ENCODE results near the gene CLMN.

CLMN gene

DNA sequence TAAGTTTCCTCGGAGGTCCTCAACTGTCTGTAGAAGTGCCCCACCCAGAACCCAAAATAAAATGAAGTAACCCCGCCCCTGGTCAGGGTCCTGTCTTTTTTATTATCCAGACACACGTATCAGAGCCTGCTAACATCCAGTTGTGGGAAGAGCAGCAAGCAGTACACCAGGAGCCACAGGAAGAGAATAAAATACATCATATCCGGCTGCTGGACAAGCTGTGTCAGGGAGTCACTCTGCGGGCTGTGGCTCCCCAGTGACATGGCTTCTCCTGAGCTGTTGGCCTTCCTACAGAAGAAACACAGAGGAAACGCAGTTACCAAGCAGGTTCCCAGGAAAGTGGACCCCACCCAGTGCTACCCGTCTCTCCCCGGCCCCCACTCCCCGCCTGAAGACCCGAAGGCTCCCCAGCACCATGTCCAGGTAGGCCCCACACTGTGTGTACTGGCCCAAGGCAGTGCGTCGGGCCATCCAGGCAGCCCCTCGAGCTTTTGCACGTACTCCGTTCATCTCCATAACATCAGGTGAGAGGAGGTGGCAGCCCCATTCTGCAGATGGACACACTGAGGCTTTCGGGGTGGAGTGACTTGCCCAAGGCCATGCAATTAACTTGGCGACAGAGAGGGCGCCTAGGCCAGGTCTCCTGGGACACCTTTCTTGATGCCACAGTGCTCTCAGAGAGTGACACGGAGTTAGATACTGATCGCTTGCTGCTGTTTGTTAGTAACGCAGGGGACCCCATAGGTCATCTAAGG is 128.1 kb downstream of the CLMN start:
- H3K4me3 ChIP-seq (ENCODE audit: low read depth, low read length): no peak overlapping the region
- no peak for DNase-seq (ENCODE audit: low read depth, low spot score)
- TF ChIP-seq, protein P1, sequence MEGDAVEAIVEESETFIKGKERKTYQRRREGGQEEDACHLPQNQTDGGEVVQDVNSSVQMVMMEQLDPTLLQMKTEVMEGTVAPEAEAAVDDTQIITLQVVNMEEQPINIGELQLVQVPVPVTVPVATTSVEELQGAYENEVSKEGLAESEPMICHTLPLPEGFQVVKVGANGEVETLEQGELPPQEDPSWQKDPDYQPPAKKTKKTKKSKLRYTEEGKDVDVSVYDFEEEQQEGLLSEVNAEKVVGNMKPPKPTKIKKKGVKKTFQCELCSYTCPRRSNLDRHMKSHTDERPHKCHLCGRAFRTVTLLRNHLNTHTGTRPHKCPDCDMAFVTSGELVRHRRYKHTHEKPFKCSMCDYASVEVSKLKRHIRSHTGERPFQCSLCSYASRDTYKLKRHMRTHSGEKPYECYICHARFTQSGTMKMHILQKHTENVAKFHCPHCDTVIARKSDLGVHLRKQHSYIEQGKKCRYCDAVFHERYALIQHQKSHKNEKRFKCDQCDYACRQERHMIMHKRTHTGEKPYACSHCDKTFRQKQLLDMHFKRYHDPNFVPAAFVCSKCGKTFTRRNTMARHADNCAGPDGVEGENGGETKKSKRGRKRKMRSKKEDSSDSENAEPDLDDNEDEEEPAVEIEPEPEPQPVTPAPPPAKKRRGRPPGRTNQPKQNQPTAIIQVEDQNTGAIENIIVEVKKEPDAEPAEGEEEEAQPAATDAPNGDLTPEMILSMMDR (IDR thresholded peaks at IDR 0.05; ENCODE audit: low read depth, low read length): no peak
- in situ Hi-C loops (cut with HindIII; ENCODE audit: low sequenced_read_pairs): no loop called here

DNA sequence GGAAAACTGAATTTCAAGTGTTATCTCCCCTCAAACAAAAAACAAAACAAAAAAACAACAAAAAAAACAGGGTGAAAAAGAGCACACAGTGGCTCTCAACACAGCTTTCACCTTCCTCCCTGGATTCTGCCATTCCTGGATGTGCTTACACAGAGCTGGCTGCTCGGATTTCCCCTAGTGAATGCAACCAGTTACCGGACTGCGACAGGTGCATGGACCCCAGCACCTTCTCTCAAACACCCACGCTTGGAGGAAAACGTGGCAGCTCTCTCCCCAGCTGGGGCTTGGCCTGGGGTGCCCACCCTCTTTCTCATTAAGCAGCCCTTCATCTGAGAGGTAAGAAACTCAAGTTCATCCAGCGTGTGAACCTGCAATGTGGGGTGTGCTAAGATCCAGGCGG is 128.9 kb downstream of the CLMN start:
- H3K4me3 ChIP-seq (ENCODE audit: low read depth, low read length): no peak overlapping the region
- no peak for DNase-seq (ENCODE audit: low read depth, low spot score)
- in situ Hi-C loops (cut with HindIII; ENCODE audit: low sequenced_read_pairs): no loop called here
- TF ChIP-seq, protein P1 (IDR thresholded peaks at IDR 0.05; ENCODE audit: low read depth, low read length): no peak

DNA sequence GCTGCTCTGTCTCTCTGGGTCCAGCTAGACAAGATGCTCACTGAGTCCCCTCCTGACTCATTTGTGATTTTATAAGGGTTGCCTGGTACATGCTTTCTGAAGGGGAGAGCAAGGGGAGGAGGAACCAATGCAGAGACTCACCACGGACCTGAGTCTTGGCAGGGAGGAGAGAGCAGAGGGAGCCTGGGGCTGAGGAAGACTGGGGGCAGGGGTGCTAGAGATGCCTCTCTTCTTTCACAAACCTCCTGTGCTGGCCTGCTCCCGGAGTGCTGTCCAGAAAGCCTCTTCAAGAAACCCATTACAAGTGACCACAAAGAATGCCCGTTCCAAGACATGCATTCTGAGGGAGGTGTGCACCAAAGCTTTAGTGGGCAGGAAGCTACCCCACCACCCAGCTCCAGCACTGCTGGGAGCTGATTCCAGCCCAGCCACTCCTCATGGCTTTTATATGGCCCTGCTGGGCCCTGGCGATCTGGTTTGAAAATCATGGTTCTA is 129.3 kb downstream of the CLMN start:
- H3K4me3 ChIP-seq (ENCODE audit: low read depth, low read length): no peak overlapping the region
- in situ Hi-C loops (cut with HindIII; ENCODE audit: low sequenced_read_pairs): no loop called here
- DNase-seq (ENCODE audit: low read depth, low spot score): peak; percentile 13
- TF ChIP-seq, protein P1 (IDR thresholded peaks at IDR 0.05; ENCODE audit: low read depth, low read length): no peak

DNA sequence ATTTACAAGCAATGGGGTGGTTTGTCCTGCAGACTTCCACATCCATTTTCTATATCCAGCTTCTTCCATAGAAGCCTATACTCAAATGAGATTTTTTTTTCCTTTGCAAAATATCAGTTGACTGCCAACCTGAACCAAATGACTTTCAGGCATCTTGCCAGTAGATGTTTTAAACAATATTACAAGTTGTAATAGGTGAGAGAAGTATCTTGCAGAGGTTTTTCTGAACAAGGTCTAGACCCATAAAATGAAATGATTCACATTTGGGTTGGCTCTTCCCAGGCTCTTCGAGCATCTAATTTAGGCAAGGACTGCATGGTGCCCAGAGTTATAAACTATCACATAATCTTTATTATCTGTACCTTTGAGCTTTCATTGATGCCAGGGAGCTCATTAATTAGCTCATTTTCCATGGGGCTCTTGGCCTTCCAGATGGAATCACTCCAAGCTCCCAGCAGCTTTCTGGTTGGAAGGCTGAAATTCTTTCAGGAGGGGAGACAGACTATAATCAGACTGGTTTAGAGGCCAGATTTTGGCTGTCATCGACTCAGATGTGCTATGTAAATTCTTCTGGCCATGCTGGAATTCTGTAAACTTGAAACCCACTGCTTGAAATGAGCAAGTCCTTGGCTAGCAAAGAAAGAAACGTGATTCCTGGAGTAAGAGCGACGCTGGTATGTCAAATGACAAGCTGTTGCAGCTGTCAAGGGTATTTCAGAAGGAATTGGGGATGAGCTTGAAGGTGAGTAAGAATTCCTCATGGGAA is 130.2 kb downstream of the CLMN start:
- H3K4me3 ChIP-seq (ENCODE audit: low read depth, low read length): no peak overlapping the region
- in situ Hi-C loops (cut with HindIII; ENCODE audit: low sequenced_read_pairs): no loop called here
- TF ChIP-seq, protein P1 (IDR thresholded peaks at IDR 0.05; ENCODE audit: low read depth, low read length): no peak
- DNase-seq (ENCODE audit: low read depth, low spot score): peak; percentile 3

DNA sequence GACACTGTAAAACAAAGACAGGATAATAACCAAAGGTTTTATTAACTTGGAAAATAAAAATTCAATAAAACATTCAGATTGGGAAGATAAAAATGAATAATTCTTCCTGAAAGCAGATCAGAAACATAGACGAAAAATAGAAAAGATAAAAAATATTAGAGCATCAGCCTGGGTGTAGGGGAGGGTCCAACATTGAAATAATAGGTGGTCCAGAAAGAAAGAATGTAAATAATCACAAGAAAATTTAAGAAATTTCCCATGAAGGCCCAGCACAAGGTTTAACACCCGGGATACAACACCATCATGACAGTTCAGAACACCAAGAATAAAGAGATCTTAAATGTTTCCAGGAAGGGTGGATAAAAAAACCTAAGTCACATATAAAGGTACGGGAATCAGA is 131.3 kb downstream of the CLMN start:
- DNase-seq (ENCODE audit: low read depth, low spot score): no peak
- TF ChIP-seq, protein P1 (IDR thresholded peaks at IDR 0.05; ENCODE audit: low read depth, low read length): no peak
- H3K4me3 ChIP-seq (ENCODE audit: low read depth, low read length): no peak overlapping the region
- in situ Hi-C loops (cut with HindIII; ENCODE audit: low sequenced_read_pairs): no loop called here

DNA sequence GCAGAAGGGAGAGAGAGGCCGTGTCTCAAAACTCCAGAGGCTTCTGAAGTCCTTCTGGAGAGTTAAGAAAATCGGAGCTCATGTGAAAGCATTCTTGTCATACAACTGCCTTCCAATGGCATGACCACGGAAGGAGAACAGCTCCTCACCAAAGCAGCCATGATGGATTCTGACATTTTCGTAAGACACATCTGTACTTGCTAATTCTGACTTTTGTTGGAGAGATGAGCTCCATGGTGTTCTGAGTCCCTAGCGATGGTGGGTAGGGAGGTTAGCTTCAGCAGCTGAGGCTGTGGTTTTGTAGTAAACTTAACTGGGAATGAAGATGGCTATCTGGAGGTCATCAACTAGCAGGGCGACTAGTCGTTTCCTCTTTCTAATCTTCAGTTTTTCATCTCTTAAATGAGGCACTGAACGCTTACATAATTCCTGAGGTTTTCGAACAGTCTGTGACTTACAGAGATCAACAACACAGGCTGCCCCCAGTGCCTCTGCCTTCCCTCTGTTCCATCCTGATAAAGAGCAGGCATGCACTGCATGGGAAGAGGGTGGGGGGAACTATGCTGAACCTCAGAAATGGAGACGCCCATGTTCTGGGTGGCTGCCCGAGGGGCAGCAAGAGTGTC is 133.8 kb downstream of the CLMN start:
- DNase-seq (ENCODE audit: low read depth, low spot score): no peak
- TF ChIP-seq, protein P1 (IDR thresholded peaks at IDR 0.05; ENCODE audit: low read depth, low read length): no peak
- H3K4me3 ChIP-seq (ENCODE audit: low read depth, low read length): no peak overlapping the region
- in situ Hi-C loops (cut with HindIII; ENCODE audit: low sequenced_read_pairs): no loop called here

Data from astrocyte of the spinal cord (primary cell).